ENCODE data around the gene TIMMDC1. TPM values are rescaled to one million over a fixed set of nuclear protein-coding genes. Genes with fewer than 3 reads are reported as not detected.

The TIMMDC1 gene
- total RNA-seq, 1 experiment from 2014 or later, result 109 TPM

DNA sequence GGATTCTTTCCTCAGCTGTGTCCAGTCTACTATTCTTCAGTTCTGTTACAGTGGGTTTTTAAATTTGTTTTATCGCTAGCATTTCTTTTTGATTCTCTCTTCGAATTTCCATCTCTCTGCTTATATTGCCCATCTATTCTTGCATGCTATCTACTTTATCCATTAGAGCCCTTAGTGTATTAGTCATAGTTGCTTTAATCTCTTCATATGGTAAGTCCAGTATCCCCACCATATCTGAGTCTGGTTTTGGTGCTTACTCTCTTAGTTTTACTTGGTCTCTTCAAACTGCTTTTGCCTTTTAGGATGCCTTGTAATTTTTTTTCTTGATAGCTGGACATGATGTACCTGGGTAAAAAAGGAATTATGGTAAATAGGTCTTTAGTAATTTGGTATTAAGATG, 9.1 kb downstream of the TIMMDC1 start:
- Histone ChIP-seq H3K23ac (ENCODE audit: insufficient read length, low read depth, low read length) (no peak overlapping the region), H3K27ac (ENCODE audit: insufficient read length, low read depth, low read length) (no peak overlapping the region), H4K20me1 (ENCODE audit: control insufficient read depth, insufficient read depth, insufficient read length) (no peaks in the 10 kb centered on the region), H3K18ac (ENCODE audit: insufficient read length, low read depth, low read length) (no peak overlapping the region), H3K79me2 (ENCODE audit: insufficient read depth, low read length) (no peaks in the 10 kb centered on the region), H3K79me1 (ENCODE audit: insufficient read depth, low read depth, low read length, poor library complexity, severe bottlenecking) (no peaks in the 10 kb centered on the region), H3K4ac (ENCODE audit: low read depth, low read length) (no peak overlapping the region), H3K9me3 (ENCODE audit: control insufficient read depth, low read depth, low read length) (no peaks in the 10 kb centered on the region), H4K91ac (ENCODE audit: insufficient read length, low read depth, low read length) (no peak overlapping the region), H2BK20ac (ENCODE audit: low read depth, low read length, poor library complexity, severe bottlenecking) (no peak overlapping the region), H3T11ph (ENCODE audit: low read length) (no peak overlapping the region), H4K8ac (replicated peaks; ENCODE audit: insufficient read length, low read depth, low read length) (no peak overlapping the region), H3K4me2 (ENCODE audit: insufficient read depth, insufficient read length, low read length) (no peak overlapping the region), H3K4me1 (ENCODE audit: insufficient read depth, low read length) (no peaks in the 10 kb centered on the region), H3K14ac (ENCODE audit: insufficient read depth, low read length) (no peak overlapping the region), H2AFZ (ENCODE audit: low read length) (no peak overlapping the region), H4K5ac (ENCODE audit: insufficient read length, low read depth, low read length) (no peak overlapping the region), H2BK5ac (ENCODE audit: insufficient read length, low read length) (no peak overlapping the region), H3K9ac (ENCODE audit: extremely low read depth, insufficient read length, low read length) (no peak overlapping the region), H2BK12ac (ENCODE audit: insufficient read length, low read depth, low read length) (no peak overlapping the region), H3K23me2 (ENCODE audit: insufficient read length, low read depth, low read length, poor library complexity, severe bottlenecking) (no peaks in the 10 kb centered on the region), H2AK5ac (ENCODE audit: insufficient read length, low read length) (no peak overlapping the region), H2BK120ac (ENCODE audit: low read depth, low read length, poor library complexity, severe bottlenecking) (no peak overlapping the region), H3K27me3 (ENCODE audit: insufficient read depth, low read length) (no peaks in the 10 kb centered on the region), H3K56ac (ENCODE audit: insufficient read length, low read depth, low read length) (no peak overlapping the region), H2BK15ac (ENCODE audit: low read depth, low read length) (no peak overlapping the region)
- no CpG with 5 or more reads among the region's 2 CpGs for WGBS (ENCODE audit: extremely low coverage, insufficient read length, low lambda C conversion rate)
- no peak for DNase-seq
- H3K4me3 Mint-ChIP-seq, result no peak overlapping the region
- H3K36me3 Mint-ChIP-seq (ENCODE audit: insufficient read depth in 1 of 3, low read depth in 3 of 3), result peaks cover 11 to 63% (median 59%) of the 10 kb centered on the region in 3 experiments; a peak in 6 of 7 replicates
- H3K27ac Mint-ChIP-seq, result no peak overlapping the region
- TF ChIP-seq, protein P1, sequence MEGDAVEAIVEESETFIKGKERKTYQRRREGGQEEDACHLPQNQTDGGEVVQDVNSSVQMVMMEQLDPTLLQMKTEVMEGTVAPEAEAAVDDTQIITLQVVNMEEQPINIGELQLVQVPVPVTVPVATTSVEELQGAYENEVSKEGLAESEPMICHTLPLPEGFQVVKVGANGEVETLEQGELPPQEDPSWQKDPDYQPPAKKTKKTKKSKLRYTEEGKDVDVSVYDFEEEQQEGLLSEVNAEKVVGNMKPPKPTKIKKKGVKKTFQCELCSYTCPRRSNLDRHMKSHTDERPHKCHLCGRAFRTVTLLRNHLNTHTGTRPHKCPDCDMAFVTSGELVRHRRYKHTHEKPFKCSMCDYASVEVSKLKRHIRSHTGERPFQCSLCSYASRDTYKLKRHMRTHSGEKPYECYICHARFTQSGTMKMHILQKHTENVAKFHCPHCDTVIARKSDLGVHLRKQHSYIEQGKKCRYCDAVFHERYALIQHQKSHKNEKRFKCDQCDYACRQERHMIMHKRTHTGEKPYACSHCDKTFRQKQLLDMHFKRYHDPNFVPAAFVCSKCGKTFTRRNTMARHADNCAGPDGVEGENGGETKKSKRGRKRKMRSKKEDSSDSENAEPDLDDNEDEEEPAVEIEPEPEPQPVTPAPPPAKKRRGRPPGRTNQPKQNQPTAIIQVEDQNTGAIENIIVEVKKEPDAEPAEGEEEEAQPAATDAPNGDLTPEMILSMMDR (conservative IDR thresholded peaks at IDR 0.05), result no peak
- H3K9me3 Mint-ChIP-seq, result no peaks in the 10 kb centered on the region
- no peaks in the 10 kb centered on the region for H3K4me1 Mint-ChIP-seq
- H3K27me3 Mint-ChIP-seq (ENCODE audit: low read depth), result no peaks in the 10 kb centered on the region
